HG02970 (cell line): ENCODE measurements around the gene ODAD2.

Experiments used
- ATAC-seq: cut with Tn5 transposase; IDR thresholded peaks from one replicate; pipeline ENCODE4 v1.9.1; 2021; ENCODE audit warnings: mild to moderate bottlenecking, moderate library complexity, moderate number of reproducible peaks; ENCODE audit not compliant: unreplicated experiment, low FRiP score

The ODAD2 gene

DNA sequence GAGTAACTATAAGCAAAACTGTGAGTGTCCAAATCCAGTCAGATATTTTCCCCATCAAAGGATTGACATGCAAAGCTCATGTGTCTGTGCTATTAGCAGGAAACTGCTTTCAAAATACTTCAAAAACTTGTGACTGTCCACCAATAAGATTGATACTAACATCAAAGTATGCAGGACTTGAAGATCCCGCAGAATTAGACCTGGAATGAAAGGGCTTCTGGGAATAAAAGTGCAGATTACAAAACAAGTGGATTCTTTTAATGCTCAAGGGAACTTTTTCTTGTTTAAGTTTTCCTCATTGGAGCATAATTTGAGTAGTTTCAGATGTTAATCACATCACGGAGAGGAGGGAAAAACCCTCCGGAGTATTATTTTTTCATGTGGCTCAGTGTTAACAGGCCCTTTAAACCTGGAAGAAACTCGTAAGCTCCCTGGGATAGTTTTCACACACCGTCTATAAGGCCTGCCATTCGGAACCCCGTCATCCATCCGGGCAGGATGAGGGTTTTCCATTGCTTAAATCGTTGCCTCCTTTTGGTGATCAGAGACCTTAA is 219.3 kb downstream of the ODAD2 start:
- ATAC-seq, result no peak

DNA sequence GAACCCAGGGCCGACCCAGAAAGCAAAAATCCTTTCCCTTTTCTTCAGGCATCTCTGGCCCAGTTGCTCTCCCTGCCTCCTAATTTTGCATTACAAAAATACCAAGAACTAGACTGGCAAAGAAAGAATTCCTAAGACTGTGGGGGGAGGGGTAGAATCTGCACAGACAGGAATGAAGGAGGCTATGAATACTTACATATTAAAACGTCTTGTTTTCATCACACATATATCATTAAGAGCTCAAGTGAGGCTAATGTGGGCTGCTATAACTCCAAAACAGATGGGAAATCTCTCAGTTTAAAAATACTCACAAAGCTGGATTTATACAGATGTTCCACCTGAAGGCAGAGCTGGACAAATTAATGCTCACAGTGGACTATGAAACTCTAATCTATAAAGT is 224.0 kb downstream of the ODAD2 start:
- no peak for ATAC-seq

DNA sequence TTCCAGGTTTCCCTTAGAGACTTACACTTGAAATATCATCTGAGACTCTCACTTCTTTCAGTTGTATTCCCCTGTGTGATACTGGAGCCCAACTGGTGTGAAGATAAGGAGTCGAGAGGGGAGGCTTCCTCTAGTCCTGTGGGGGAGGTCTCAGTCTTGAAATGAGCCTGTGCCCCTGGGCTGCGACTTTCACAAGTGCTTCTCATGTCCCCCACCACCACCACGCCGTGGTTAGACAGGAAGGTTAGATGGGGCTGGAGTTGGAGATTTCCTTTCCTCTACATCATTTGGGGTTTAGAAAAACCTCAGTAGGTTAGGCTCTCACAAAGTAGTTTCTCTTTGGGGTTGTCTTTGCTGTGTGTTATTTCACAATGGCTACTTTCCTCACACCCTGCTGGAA is 227.6 kb downstream of the ODAD2 start:
- no peak for ATAC-seq

DNA sequence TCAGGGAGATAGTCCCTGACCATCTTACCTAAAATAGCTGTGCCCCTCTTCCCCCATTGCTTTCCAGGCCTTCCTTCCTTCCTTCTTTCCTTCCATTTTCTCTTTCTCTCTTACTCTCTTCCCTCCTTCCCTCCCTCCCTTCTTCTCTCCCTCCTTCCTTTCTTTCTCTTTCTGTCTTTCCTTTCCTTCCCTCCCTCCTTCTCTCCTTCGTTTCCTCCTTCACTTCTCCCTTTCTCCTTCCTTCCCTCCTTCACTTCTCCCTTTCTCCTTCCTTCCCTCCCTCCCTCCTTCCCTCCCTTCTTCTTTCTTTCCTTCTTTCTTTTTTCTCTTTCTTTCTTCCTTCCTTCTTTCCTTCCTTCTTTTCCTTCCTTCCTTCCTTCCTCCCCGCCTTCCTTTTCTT is 228.7 kb downstream of the ODAD2 start:
- no peak for ATAC-seq
